Erythroblast (primary cell): ENCODE results near the gene OR10G8.
A peak's percentile ranks its signal among the peaks of the same experiment; 100 is the strongest.

ENCODE experiments used
- GATA1 ChIP-seq: IDR thresholded peaks from 2 replicates; pipeline ENCODE4 v1.6.1; 2011; ENCODE audit warnings: low read depth, mild to moderate bottlenecking, control low read depth, low read length, moderate library complexity
- POLR2A ChIP-seq: IDR thresholded peaks from 2 replicates; pipeline ENCODE4 v1.6.1; 2011; ENCODE audit warnings: mild to moderate bottlenecking, low read length

DNA sequence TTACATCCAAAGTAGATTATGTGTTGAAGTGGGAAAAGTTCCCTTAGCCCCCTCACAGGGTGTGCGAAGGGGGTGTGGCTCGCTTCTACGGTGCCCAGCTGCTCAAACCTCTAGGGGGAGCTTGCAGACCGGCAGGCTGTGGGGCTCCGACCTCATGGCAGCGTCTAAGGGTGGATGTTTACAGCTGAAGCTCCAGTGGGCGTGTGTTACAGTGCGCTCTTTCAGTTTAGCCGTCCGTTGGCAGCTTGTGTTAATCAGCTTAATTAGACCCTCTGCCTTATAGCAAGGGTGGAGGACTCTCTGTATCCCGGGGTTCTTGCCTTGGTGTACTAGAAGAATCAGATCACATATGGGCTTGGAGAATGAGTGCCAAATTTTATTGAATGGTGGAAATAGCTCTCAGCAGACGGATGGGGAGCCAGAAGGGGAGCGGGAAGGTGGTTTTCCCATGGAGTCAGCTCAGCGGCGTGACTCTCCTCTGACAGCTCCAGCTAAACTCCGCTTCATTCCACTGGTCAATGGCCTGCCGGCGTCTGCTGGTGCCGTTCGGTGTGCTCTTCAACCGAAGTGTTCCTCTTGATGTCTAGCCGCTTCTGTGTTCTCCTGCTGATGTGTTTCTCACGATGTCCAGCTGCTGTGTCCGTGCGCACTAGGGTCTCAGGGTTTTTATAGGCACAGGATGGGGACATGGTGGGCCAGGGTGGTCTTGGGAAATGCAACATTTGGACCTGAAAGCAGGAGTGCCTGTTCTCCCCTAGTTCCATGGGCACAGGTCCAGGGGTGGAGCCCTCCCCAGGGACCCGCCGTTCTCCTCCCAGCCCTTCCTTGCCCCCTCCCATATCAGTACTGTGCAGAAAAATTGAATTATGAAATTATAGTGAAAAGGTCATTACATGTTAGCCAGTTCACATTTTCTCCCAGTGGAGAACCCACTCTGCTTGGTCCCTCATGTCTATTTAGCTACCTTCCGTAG is 43.1 kb downstream of the OR10G8 start:
- TF ChIP-seq POLR2A (peak; percentile 57), GATA1 (no peak)
